SK-N-SH (cell line): ENCODE data around the gene GAS2L2. TPM values are rescaled to one million over a fixed set of nuclear protein-coding genes. Genes with fewer than 3 reads are reported as not detected.

Source experiments
- CTCF ChIA-PET: fragments of 300-600, 350-600 bp; formaldehyde crosslinking; extraction: SDS; loops from one replicate; lab custom pipeline; 2021; lab: Yijun Ruan, JAX
- POLR2A ChIA-PET: fragments of 350-600 bp; sonication (Branson Sonifier 250); formaldehyde crosslinking; extraction: SDS; loops from one replicate; lab custom pipeline; 2020; ENCODE audit warnings: antibody characterized with exemption, inconsistent platforms; lab: Yijun Ruan, JAX
- DNase-seq: peaks from one replicate; pipeline ENCODE4 v3.0.0; 2012
- H2AFZ ChIP-seq: fragments of 200-600 bp; sonication (generic); 2 replicates; pipeline ENCODE4 v1.8.1; 2016; ENCODE audit warnings: antibody characterized with exemption, mild to moderate bottlenecking, low read depth
- H3F3A ChIP-seq: fragments of 200-600 bp; sonication (generic); replicated peaks from 2 replicates; pipeline ENCODE3; 2016; ENCODE audit warnings: antibody characterized with exemption, mild to moderate bottlenecking; ENCODE audit not compliant: insufficient read depth
- H3K27ac ChIP-seq, 2 experiments: fragments of 200-500 bp in 1 of 2; fragments of 200-600 bp in 1 of 2; sonication (Bioruptor generic) in 1 of 2; sonication (generic), shearing (Covaris generic) in 1 of 2; 2 replicates each; pipeline versions ENCODE4 v1.5.1 to v1.6.1; 2014 to 2016; ENCODE audit warnings: low read depth in 2 of 2, inconsistent platforms in 1 of 2, low read length in 1 of 2, mild to moderate bottlenecking in 1 of 2, mixed read lengths in 1 of 2
- H3K27me3 ChIP-seq: fragments of 200-600 bp; sonication (generic), shearing (Covaris generic); 2 replicates; pipeline ENCODE4 v1.6.1; 2016; ENCODE audit warnings: mixed run types; ENCODE audit not compliant: insufficient read depth
- H3K36me3 ChIP-seq, 2 experiments: fragments of 200-500 bp in 1 of 2; fragments of 200-600 bp in 1 of 2; sonication (Bioruptor generic) in 1 of 2; sonication (generic) in 1 of 2; replicated peaks in 1 of 2; 2 replicates each; pipeline versions ENCODE3 to v1.5.1; 2014 to 2016; ENCODE audit warnings: low read length in 1 of 2, mild to moderate bottlenecking in 1 of 2; ENCODE audit not compliant: insufficient read depth in 2 of 2, control insufficient read depth in 1 of 2
- H3K4me1 ChIP-seq, 2 experiments: fragments of 200-500 bp in 1 of 2; fragments of 200-600 bp in 1 of 2; sonication (Bioruptor generic) in 1 of 2; sonication (generic), shearing (Covaris generic) in 1 of 2; 2 replicates each; pipeline versions ENCODE4 v1.5.1 to v1.6.1; 2014 to 2016; ENCODE audit warnings: low read depth in 1 of 2, low read length in 1 of 2, mixed run types in 1 of 2; ENCODE audit not compliant: insufficient read depth in 2 of 2, control insufficient read depth in 1 of 2
- H3K4me2 ChIP-seq: fragments of 200-600 bp; sonication (generic), shearing (Covaris generic); 2 replicates; pipeline ENCODE4 v1.6.1; 2017; ENCODE audit warnings: mixed run types
- H3K4me3 ChIP-seq, 2 experiments: fragments of 200-500 bp in 1 of 2; fragments of 200-600 bp in 1 of 2; sonication (Bioruptor generic) in 1 of 2; sonication (generic), shearing (Covaris generic) in 1 of 2; 2 replicates each; pipeline versions ENCODE4 v1.5.1 to v1.8.1; 2014 to 2016; ENCODE audit warnings: low read depth in 2 of 2, inconsistent platforms in 1 of 2, low read length in 1 of 2, mild to moderate bottlenecking in 1 of 2, mixed read lengths in 1 of 2, moderate library complexity in 1 of 2
- H3K79me2 ChIP-seq: fragments of 200-600 bp; sonication (generic); 2 replicates; pipeline ENCODE4 v1.8.1; 2017; ENCODE audit warnings: mild to moderate bottlenecking; ENCODE audit not compliant: insufficient read depth
- H3K9ac ChIP-seq: fragments of 200-600 bp; sonication (generic); 2 replicates; pipeline ENCODE4 v1.6.1; 2017; ENCODE audit warnings: mixed run types
- H3K9me2 ChIP-seq: fragments of 200-600 bp; sonication (generic); 2 replicates; pipeline ENCODE4 v1.6.1; 2017; ENCODE audit warnings: mixed run types
- H3K9me3 ChIP-seq: fragments of 200-600 bp; sonication (generic); 2 replicates; pipeline ENCODE4 v1.6.1; 2017; ENCODE audit warnings: mixed run types, mild to moderate bottlenecking, moderate library complexity
- H4K20me1 ChIP-seq: fragments of 200-600 bp; sonication (generic); 2 replicates; pipeline ENCODE4 v1.6.1; 2017; ENCODE audit warnings: mild to moderate bottlenecking, mixed run types; ENCODE audit not compliant: insufficient read depth
- ELF1 ChIP-seq: IDR thresholded peaks from 2 replicates; pipeline ENCODE4 v1.4.0; 2012
- EP300 ChIP-seq, 2 experiments: IDR thresholded peaks; 2 replicates each; pipeline versions ENCODE4 v1.4.0 to v1.6.1; 2012; ENCODE audit warnings: borderline replicate concordance in 1 of 2, low read depth in 1 of 2, low read length in 1 of 2
- EZH2phosphoT487 ChIP-seq: fragments of 200-600 bp; sonication (generic); IDR thresholded peaks from 2 replicates; pipeline ENCODE4 v1.6.1; 2017; ENCODE audit warnings: low read depth, mixed run types, mild to moderate bottlenecking, antibody characterized with exemption, moderate library complexity, borderline replicate concordance
- FOSL2 ChIP-seq: IDR thresholded peaks from 2 replicates; pipeline ENCODE4 v1.4.0; 2012; ENCODE audit warnings: low read depth, mild to moderate bottlenecking, moderate library complexity, borderline replicate concordance
- FOXJ3 ChIP-seq: sonication (generic); formaldehyde crosslinking; IDR thresholded peaks from 2 replicates; pipeline ENCODE4 v1.5.1; 2020; ENCODE audit warnings: mild to moderate bottlenecking, missing genetic modification reagents
- FOXM1 ChIP-seq: IDR thresholded peaks from 2 replicates; pipeline ENCODE4 v1.4.0; 2012; ENCODE audit warnings: low read depth, mild to moderate bottlenecking
- GATA2 ChIP-seq: sonication (generic); formaldehyde crosslinking; IDR thresholded peaks from 2 replicates; pipeline ENCODE4 v1.5.0; 2020; ENCODE audit warnings: mild to moderate bottlenecking, missing genetic modification reagents
- JUND ChIP-seq: IDR thresholded peaks from 2 replicates; pipeline ENCODE4 v1.4.0; 2012
- MAX ChIP-seq: IDR thresholded peaks from 2 replicates; pipeline ENCODE4 v1.4.0; 2012; ENCODE audit warnings: low read depth
- MEF2A ChIP-seq: IDR thresholded peaks from 2 replicates; pipeline ENCODE4 v1.4.0; 2012; ENCODE audit warnings: low read depth, borderline replicate concordance
- MXI1 ChIP-seq: IDR thresholded peaks from 2 replicates; pipeline ENCODE4 v1.6.1; 2012; ENCODE audit warnings: mild to moderate bottlenecking, low read depth, low read length, improper control_type of control experiment
- NFIC ChIP-seq: IDR thresholded peaks from 2 replicates; pipeline ENCODE4 v1.4.0; 2012; ENCODE audit warnings: borderline replicate concordance
- NRF1 ChIP-seq: IDR thresholded peaks from 2 replicates; pipeline ENCODE4 v1.6.1; 2012; ENCODE audit warnings: low read depth, mild to moderate bottlenecking, low read length
- POLR2AphosphoS5 ChIP-seq: IDR thresholded peaks from 2 replicates; pipeline ENCODE4 v1.6.1; 2012; ENCODE audit warnings: low read depth, low read length
- RAD21 ChIP-seq: IDR thresholded peaks from 2 replicates; pipeline ENCODE4 v1.6.1; 2012; ENCODE audit warnings: mild to moderate bottlenecking, low read length
- RCOR1 ChIP-seq: fragments of 150-350 bp; IDR thresholded peaks from 2 replicates; pipeline ENCODE4 v1.6.1; 2017; ENCODE audit warnings: antibody characterized with exemption, low read length
- RFX5 ChIP-seq: IDR thresholded peaks from 2 replicates; pipeline ENCODE4 v1.6.1; 2012; ENCODE audit warnings: mild to moderate bottlenecking, improper control_type of control experiment, low read length
- SIN3A ChIP-seq: IDR thresholded peaks from 2 replicates; pipeline ENCODE4 v1.6.1; 2012; ENCODE audit warnings: low read depth, mild to moderate bottlenecking, low read length, moderate library complexity, borderline replicate concordance
- TAF1 ChIP-seq: IDR thresholded peaks from 2 replicates; pipeline ENCODE4 v1.6.1; 2012; ENCODE audit warnings: low read depth, mild to moderate bottlenecking, low read length, moderate library complexity, borderline replicate concordance
- TCF12 ChIP-seq: IDR thresholded peaks from 2 replicates; pipeline ENCODE4 v1.4.0; 2012
- TEAD4 ChIP-seq: IDR thresholded peaks from 2 replicates; pipeline ENCODE4 v1.4.0; 2012; ENCODE audit warnings: mild to moderate bottlenecking, borderline replicate concordance; ENCODE audit not compliant: insufficient read depth
- YY1 ChIP-seq: IDR thresholded peaks from 2 replicates; pipeline ENCODE4 v1.4.0; 2012; ENCODE audit warnings: low read depth, mild to moderate bottlenecking
- WGBS: methylation state at CpG from one replicate; pipeline ENCODE4 v1.1.6; 2017; ENCODE audit warnings: low lambda C conversion rate; 5-methylcytosine and 5-hydroxymethylcytosine counted together
- polyA plus RNA-seq, 3 experiments: library from polyadenylated mRNA; depleted of rRNA; stranded (reverse); fragments of >200 nt; gene quantifications; 2 replicates each; pipeline ENCODE4 v1.2.3, GENCODE V29; 2012
- TF ChIP-seq, protein P1 (sequence below): fragments of 150-350 bp; IDR thresholded peaks from 2 replicates; pipeline ENCODE4 v1.6.1; 2017; ENCODE audit warnings: antibody characterized with exemption, low read length, low read depth, borderline replicate concordance

Gene GAS2L2
- polyA plus RNA-seq, 1 of the 3 experiments (the other 2 are of a cell fraction), result not detected

- H3K36me3 ChIP-seq, result no peaks in the 10 kb centered on the region
- H3K9me3 ChIP-seq, result no peaks in the 10 kb centered on the region
- H4K20me1 ChIP-seq, result no peaks in the 10 kb centered on the region
- DNase-seq, result peak; percentile 35
- TF ChIP-seq YY1, result no peak
- no peak for TF ChIP-seq GATA2 (CRISPR knock-in tag)
- TF ChIP-seq MAX, result no peak
- no peak for TF ChIP-seq MXI1
- TF ChIP-seq RAD21, result no peak
- no peak for TF ChIP-seq NRF1
- no peak for TF ChIP-seq FOXJ3
- no peak for TF ChIP-seq FOXM1
- no peak for TF ChIP-seq TCF12
- no peak for TF ChIP-seq MEF2A
- no peak for TF ChIP-seq EZH2phosphoT487
- no peak for TF ChIP-seq ELF1
- TF ChIP-seq, protein P1, sequence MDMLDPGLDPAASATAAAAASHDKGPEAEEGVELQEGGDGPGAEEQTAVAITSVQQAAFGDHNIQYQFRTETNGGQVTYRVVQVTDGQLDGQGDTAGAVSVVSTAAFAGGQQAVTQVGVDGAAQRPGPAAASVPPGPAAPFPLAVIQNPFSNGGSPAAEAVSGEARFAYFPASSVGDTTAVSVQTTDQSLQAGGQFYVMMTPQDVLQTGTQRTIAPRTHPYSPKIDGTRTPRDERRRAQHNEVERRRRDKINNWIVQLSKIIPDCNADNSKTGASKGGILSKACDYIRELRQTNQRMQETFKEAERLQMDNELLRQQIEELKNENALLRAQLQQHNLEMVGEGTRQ, result no peak
- no peak for TF ChIP-seq TEAD4
- TF ChIP-seq RFX5, result no peak
- no peaks in the 10 kb centered on the region for H3F3A ChIP-seq
- H3K27me3 ChIP-seq, result no peaks in the 10 kb centered on the region
- H3K9ac ChIP-seq, result no peak overlapping the region
- POLR2A ChIA-PET, result interaction anchor here (1.7 to 3.2 kb wide), 2 partner anchors 11 to 43 kb away, joined by 7 to 65 read pairs; partner anchors contain the start of gene TAF15
- no peak overlapping the region for H2AFZ ChIP-seq
- no peak overlapping the region for H3K4me3 ChIP-seq
- H3K79me2 ChIP-seq, result no peaks in the 10 kb centered on the region
- peak overlapping the region in 1 of 2 experiments; percentile 19; a peak in 1 of 4 replicates for H3K27ac ChIP-seq
- no peak overlapping the region for H3K4me2 ChIP-seq
- peaks cover 0 to 15% of the 10 kb centered on the region in 2 experiments; a peak in 1 of 4 replicates for H3K4me1 ChIP-seq
- H3K9me2 ChIP-seq, result no peaks in the 10 kb centered on the region
- 84% methylated on average over 10 of the region's 11 CpGs for WGBS
- CTCF ChIA-PET, result interaction anchor here (0.8 to 31.2 kb wide), 20 partner anchors 12 to 186 kb away, joined by 3 to 809 read pairs (median 16); partner anchors contain the start of genes GAS2L2, MMP28, PEX12 and RASL10B
These were observed 12.2 kb upstream of the GAS2L2 start for GRCh38 chr17:35765086-35765710.

DNA sequence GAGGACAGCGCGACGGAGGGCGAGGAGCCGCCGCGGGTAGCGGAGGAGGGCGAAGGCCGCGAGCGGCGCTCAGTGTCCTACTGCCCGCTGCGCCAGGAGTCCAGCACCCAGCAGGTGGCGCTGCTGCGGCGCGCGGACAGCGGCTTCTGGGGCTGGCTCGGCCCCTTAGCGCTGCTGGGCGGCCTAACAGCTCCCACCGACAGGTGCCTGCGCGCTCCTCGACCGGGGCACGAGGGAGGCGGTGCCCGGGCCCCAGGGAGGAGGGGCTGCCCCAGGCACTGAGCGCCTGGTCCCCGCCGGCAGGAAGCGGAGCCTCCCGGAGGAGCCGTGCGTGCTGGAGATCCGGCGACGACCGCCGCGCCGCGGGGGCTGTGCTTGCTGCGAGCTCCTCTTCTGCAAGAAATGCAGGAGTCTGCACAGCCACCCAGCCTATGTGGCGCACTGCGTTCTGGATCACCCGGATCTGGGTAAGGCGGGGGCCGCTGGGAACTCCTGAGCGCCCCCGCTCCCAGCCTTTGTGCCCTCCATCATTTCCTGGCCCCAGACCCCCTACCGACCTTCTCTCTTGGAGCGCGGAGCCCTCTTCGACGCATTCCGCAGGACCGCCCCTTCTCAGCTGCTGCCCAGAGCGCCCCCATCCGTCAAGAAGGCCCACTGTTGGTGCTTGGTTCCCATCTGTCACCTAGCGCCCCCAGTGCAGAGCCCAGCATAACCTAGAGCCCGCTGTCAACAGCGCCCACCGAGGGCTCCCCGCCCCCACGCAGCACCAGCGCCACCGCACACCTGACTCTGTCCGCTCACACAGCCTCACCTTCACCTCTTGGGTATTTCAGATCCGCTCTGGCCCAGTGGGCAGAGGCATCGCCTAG lies 11.3 kb upstream of the GAS2L2 start:
- Histone ChIP-seq H3F3A (no peaks in the 10 kb centered on the region), H3K9me2 (no peaks in the 10 kb centered on the region), H3K4me1 (peaks cover 0 to 15% of the 10 kb centered on the region in 2 experiments; a peak in 1 of 4 replicates), H3K9ac (no peak overlapping the region), H3K79me2 (no peaks in the 10 kb centered on the region), H3K27ac (peak overlapping the region in 1 of 2 experiments; percentile 77; a peak in 2 of 4 replicates), H4K20me1 (no peaks in the 10 kb centered on the region), H2AFZ (peak overlapping the region; percentile 74; the same call in 1 of the 2 replicates), H3K27me3 (no peaks in the 10 kb centered on the region), H3K36me3 (no peaks in the 10 kb centered on the region), H3K9me3 (no peaks in the 10 kb centered on the region), H3K4me2 (peak overlapping the region; percentile 93), H3K4me3 (peak overlapping the region; percentile 56)
- WGBS, result 15% methylated on average over 39 of the region's 75 CpGs
- ChIA-PET CTCF (interaction anchor here (0.6 to 31.2 kb wide), 56 partner anchors 13 to 1185 kb away, joined by 3 to 809 read pairs (median 6); partner anchors contain the start of genes AP2B1, GAS2L2, MMP28 and PEX12), POLR2A (interaction anchor here (0.8 to 3.2 kb wide), 6 partner anchors 12 to 44 kb away, joined by 3 to 65 read pairs (median 4); partner anchors contain the start of gene TAF15)
- peak; percentile 98 for DNase-seq
- TF ChIP-seq RCOR1, result peak; percentile 60
- TF ChIP-seq EP300 (IDR thresholded peaks at IDR 0.05; ENCODE audit: borderline replicate concordance in 1 of 2, low read depth in 1 of 2, low read length in 1 of 2), result no peak
- no peak for TF ChIP-seq TEAD4
- no peak for TF ChIP-seq TCF12
- no peak for TF ChIP-seq YY1
- no peak for TF ChIP-seq MEF2A
- TF ChIP-seq MAX, result peak; percentile 74; the same call in 1 of the 2 replicates
- TF ChIP-seq POLR2AphosphoS5, result no peak
- 0 out of 2 replicates have a peak, but pooled peaks have one; percentile 12 for TF ChIP-seq TAF1
- no peak; the same call in 1 of the 2 replicates for TF ChIP-seq SIN3A
- no peak for TF ChIP-seq FOXM1
- no peak; the same call in 1 of the 2 replicates for TF ChIP-seq NFIC
- TF ChIP-seq, protein P1, result no peak
- no peak for TF ChIP-seq JUND
- TF ChIP-seq RAD21, result peak; percentile 86
- no peak for TF ChIP-seq FOSL2
